Stimulated activated effector memory CD8-positive, alpha-beta T cell treated with anti-CD3 and anti-CD28 coated beads, Interleukin-12 subunit alpha, Interleukin-12 subunit beta, amount 100 ng/mL, for 72 hours (primary cell): ENCODE data around the gene PDCD11.

ENCODE experiments used
- ATAC-seq: fragments of 150-1000 bp; cut with Tn5 transposase; 2 replicates; pipeline ENCODE4 v1.10.0; 2021
- DNase-seq, 2 donors: peaks; one replicate each; pipeline ENCODE4 v3.0.0; 2021 to 2022; ENCODE audit warnings: low spot score in 2 of 2
- H3K27ac Mint-ChIP-seq: one replicate; pipeline ENCODE4 v1.8.0; 2022; ENCODE audit warnings: mild to moderate bottlenecking, mixed read lengths
- H3K36me3 Mint-ChIP-seq: one replicate; pipeline ENCODE4 v1.8.0; 2022; ENCODE audit warnings: mild to moderate bottlenecking, mixed read lengths
- H3K4me1 Mint-ChIP-seq: one replicate; pipeline ENCODE4 v1.8.0; 2022; ENCODE audit warnings: mixed read lengths
- H3K4me3 Mint-ChIP-seq: one replicate; pipeline ENCODE4 v1.8.0; 2022; ENCODE audit warnings: mild to moderate bottlenecking, mixed read lengths
- H3K9me3 Mint-ChIP-seq: one replicate; pipeline ENCODE4 v1.8.0; 2022; ENCODE audit warnings: mixed read lengths

The PDCD11 gene

DNA sequence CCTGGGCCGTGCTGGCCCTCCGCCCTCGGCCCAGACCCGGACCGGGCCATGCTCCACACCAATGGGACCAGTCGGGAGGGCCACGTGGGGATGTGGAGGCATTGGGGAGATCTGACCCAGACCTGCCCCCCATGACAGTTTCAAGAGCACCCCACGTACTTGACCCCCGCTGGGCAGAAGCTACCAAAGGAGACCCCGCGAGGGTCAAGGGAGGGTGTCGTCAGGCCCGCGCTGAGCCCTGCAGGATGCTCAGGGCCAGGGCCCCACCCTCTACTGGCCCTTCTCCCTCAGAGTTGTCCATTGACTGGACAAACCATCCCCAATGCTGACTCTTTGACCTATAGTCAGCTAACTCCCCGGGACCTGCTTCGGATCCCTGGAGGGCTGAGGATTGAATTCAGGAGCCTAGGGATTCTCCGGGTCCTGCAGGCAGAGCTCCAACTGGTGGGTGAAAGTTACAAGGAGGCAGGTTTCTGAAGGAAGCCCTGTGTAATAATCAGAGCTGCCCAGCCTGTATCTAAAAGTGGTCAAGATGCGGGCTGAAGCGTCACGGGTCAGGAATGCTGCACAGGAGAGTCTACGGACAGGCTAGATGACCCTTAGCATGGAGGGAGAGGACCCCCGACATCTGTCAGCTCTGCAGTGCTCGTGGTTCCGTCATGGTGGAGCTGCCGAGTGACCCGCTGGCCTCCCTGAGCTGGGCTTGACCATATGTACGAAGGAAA is 56.2 kb downstream of the PDCD11 start:
- peak overlapping the region; percentile 94 for H3K27ac Mint-ChIP-seq
- H3K4me3 Mint-ChIP-seq: peak overlapping the region; percentile 93
- ATAC-seq (no peak), DNase-seq (no peak)
- H3K36me3 Mint-ChIP-seq: peaks cover 32% of the 10 kb centered on the region
- H3K4me1 Mint-ChIP-seq: peaks cover 61% of the 10 kb centered on the region
- no peaks in the 10 kb centered on the region for H3K9me3 Mint-ChIP-seq

DNA sequence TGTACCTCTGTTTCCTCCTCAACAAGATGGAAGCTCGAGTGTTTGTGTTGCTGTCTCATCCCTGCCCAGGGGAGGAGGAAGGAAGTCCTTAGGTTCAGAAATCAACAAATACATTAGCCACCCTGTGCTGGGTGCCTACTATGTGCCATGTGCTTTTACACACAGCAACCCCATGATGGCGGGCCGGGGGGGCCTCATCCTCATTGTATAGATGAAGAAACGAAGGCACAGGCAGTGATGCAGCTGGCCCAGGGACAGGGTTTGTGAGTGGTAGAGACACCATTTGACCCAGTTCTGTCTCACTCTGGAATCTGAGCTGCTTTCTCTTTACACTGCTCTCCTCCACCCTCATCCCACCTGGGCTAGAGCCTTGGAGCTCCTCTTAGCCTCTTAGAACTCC is 57.6 kb downstream of the PDCD11 start:
- H3K27ac Mint-ChIP-seq: peak overlapping the region; percentile 94
- H3K9me3 Mint-ChIP-seq: no peaks in the 10 kb centered on the region
- no peak for DNase-seq
- peaks cover 49% of the 10 kb centered on the region for H3K4me1 Mint-ChIP-seq
- ATAC-seq: no peak
- H3K4me3 Mint-ChIP-seq: peak overlapping the region; percentile 93
- H3K36me3 Mint-ChIP-seq: peaks cover 18% of the 10 kb centered on the region

DNA sequence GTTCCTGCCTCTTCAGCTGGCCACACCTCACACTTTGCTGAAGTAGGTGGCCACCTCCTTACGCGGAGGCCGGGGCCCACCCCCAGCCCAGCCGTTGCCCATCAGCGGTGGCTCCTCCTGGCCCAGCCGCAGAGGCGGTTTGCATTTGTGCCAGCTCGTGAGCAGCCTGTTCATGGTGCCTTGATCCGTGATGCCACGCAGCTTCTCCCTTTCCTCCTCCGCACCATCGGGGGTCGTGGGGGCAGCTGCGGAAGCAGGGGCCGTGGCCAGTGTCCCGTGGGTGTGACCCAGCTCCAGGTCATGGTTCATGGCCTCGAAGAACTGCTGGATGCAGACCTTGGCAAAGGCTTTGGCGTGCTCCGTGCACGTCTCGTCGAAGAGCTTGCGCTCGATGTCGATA is 58.8 kb downstream of the PDCD11 start:
- no peak overlapping the region for H3K27ac Mint-ChIP-seq
- peaks cover 49% of the 10 kb centered on the region for H3K4me1 Mint-ChIP-seq
- DNase-seq (no peak), ATAC-seq (no peak)
- no peaks in the 10 kb centered on the region for H3K9me3 Mint-ChIP-seq
- H3K4me3 Mint-ChIP-seq: no peak overlapping the region
- peaks cover 8% of the 10 kb centered on the region for H3K36me3 Mint-ChIP-seq

DNA sequence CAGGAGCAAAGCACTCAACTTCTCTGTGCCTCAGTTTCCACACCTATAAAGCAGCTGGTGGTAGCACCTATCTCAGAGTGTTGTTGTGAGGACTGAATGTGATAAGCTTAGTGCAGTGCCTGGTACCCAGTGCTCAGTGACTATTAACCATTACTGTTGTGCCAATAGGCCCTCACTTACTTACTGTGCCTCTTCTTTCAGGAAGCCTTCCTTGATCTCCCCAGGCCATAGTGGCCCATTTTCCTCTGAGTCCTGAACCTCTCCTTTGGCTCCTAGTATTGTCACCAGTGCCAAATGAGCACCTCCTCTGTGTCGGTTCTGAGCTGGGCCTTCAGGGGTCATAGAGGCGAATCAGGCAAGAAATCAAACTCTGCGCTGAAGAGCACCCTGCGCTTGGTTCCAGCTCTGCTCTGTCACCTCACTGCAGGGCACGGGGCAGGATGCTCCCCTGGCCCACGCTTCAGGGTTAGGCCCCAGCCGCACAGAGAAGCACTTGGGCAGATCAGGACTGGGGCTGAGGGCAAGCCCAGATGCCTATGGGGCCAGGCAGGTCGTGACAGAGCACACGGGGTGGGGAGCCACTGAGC is 59.7 kb downstream of the PDCD11 start:
- Mint-ChIP-seq H3K9me3 (no peaks in the 10 kb centered on the region), H3K4me3 (no peak overlapping the region), H3K36me3 (peaks cover under 1% of the 10 kb centered on the region), H3K27ac (no peak overlapping the region), H3K4me1 (peaks cover 41% of the 10 kb centered on the region)
- ATAC-seq (no peak), DNase-seq (no peak)

DNA sequence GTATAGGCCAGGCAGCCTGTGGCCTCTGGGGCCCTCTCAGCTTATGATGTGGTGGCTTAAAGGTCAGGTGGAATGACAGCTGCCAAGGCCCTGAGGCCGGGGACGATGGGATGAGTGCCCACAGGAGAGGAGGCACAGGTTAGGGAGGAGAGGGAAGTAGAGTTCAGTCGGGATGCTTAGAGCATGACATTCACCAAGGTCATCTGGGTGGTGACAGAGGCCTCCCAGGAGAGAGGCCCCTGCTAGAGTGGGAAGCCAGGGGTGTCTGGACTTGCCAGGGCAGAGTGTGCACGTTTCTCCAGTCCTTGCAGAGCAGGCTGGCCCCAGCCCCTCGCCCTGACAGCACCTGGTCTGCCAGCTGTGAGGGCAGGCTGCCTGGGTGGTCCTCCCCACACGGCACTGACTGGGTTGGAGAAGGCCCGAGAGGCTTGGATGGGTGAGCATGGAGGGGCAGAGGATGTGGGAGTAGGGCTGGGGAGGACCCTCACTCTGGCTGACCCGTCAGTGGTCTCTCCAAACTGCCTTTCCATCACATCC is 60.8 kb downstream of the PDCD11 start:
- ATAC-seq (no peak), DNase-seq (no peak)
- H3K27ac Mint-ChIP-seq: peak overlapping the region; percentile 88
- H3K9me3 Mint-ChIP-seq: no peaks in the 10 kb centered on the region
- H3K4me3 Mint-ChIP-seq: no peak overlapping the region
- H3K36me3 Mint-ChIP-seq: no peaks in the 10 kb centered on the region
- H3K4me1 Mint-ChIP-seq: peaks cover 32% of the 10 kb centered on the region

DNA sequence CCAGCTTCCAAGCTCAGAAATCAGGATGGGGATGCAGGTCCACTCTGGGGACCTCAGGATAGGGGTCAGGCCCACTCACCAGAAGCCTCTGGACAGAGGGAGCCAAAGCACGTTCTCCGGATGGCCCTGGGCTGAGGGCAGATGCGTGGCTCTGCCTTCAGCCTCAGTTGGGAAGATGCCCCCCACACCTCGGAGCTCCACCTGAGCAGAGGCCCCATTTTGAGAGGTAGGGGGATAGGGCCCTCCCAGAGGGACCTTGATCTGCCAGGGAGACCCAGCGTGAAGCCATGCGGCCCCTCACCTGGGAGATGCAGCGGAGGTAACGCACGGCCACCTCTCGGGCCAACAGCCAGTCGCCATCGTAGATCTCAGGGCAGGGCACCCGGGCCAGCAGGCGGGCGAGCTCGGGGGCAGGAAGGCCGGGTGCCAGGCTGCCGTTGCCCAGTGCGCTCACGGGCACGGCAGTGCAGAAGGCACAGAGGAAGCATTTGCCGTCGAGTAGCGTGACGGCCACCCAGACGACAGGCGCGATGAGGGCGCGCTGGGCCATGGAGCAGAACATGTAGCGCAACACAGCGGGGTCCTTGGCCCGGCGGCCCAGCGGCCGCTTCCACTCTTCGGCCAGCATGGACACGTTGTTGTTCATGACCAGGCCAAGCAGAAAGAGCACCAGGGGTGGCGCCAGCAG is 61.6 kb downstream of the PDCD11 start:
- DNase-seq (no peak), ATAC-seq (no peak)
- H3K4me3 Mint-ChIP-seq: no peak overlapping the region
- no peaks in the 10 kb centered on the region for H3K36me3 Mint-ChIP-seq
- H3K9me3 Mint-ChIP-seq: no peaks in the 10 kb centered on the region
- no peak overlapping the region for H3K27ac Mint-ChIP-seq
- H3K4me1 Mint-ChIP-seq: peaks cover 24% of the 10 kb centered on the region

DNA sequence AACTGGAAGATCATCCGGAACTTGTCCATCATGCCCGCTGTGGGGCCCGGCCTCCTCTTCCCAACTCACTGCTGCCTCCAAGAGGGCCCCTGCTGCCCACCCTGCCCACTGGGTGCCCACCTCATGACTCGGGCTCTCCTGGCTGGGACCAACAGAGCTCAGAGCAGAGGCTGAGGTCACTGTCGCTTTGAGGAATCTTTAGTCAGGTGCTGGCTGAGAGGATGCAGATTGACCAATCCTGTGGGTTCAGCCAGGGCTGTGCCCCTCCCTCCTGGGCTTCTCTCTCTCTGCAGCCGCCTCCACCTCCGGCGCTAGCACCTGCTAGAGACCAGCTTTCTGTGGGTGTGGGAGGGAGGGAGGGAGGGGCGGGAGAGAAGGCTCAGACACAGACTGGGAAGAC is 62.3 kb downstream of the PDCD11 start, which contains the start of gene CALHM1:
Gene CALHM1, minus strand, starts transcription at position 181 of the 400 bp plus-strand sequence. Its CDS starts 149 bp downstream, at position 32.
- no peak for DNase-seq
- peak within 1 kb of the TSS; percentile 60 for H3K27ac Mint-ChIP-seq
- no peaks in the 10 kb centered on the region for H3K36me3 Mint-ChIP-seq
- peak; percentile 73 for ATAC-seq
- H3K4me3 Mint-ChIP-seq: no peak within 1 kb of the TSS
- no peaks in the 10 kb centered on the region for H3K9me3 Mint-ChIP-seq
- H3K4me1 Mint-ChIP-seq: peaks cover 18% of the 10 kb centered on the region

DNA sequence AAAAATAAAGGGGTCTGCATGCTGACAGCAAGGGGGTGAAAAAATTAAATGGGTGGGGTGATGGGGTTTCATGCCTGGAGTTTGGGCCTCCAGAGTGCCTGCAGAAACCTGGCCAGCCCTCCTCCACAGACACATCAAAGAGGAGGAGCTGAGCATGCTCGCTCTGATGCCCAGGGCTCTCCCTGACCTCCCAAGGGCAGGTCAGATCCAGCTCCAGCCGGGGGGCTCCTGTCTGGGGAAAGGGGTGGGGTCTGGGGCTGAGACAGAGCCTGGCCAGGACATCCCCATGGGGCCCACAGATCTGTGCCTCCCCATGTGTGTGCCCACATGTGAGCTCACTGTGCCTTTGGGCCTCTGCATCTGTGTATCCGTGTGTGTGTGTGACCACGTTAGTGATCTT is 63.2 kb downstream of the PDCD11 start:
- ATAC-seq (peak; percentile 6), DNase-seq (no peak)
- H3K27ac Mint-ChIP-seq: peak overlapping the region; percentile 60
- no peaks in the 10 kb centered on the region for H3K9me3 Mint-ChIP-seq
- H3K4me1 Mint-ChIP-seq: peaks cover 15% of the 10 kb centered on the region
- no peak overlapping the region for H3K4me3 Mint-ChIP-seq
- H3K36me3 Mint-ChIP-seq: no peaks in the 10 kb centered on the region

DNA sequence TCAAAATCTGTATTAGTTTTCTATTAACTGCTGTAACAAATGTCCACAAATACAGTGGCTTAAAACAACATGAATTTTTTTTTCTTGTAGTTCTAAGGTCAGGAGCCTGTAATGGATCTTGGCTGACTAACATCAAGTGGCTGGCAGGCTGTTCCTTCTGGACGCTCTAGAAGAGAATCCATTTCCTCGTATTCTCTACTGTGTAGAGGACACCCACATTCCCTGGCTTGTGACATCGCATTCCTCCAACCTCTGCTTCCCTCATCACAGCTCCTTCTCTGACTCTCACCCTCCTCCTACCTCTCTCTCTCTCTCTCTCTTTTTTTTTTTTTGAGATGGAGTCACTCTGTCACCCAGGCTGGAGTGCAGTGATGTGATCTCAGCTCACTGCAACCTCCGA is 67.1 kb downstream of the PDCD11 start:
- Mint-ChIP-seq H3K4me3 (no peak overlapping the region), H3K9me3 (no peaks in the 10 kb centered on the region), H3K27ac (no peak overlapping the region), H3K4me1 (peaks cover 29% of the 10 kb centered on the region), H3K36me3 (no peaks in the 10 kb centered on the region)
- DNase-seq: no peak
- no peak for ATAC-seq

DNA sequence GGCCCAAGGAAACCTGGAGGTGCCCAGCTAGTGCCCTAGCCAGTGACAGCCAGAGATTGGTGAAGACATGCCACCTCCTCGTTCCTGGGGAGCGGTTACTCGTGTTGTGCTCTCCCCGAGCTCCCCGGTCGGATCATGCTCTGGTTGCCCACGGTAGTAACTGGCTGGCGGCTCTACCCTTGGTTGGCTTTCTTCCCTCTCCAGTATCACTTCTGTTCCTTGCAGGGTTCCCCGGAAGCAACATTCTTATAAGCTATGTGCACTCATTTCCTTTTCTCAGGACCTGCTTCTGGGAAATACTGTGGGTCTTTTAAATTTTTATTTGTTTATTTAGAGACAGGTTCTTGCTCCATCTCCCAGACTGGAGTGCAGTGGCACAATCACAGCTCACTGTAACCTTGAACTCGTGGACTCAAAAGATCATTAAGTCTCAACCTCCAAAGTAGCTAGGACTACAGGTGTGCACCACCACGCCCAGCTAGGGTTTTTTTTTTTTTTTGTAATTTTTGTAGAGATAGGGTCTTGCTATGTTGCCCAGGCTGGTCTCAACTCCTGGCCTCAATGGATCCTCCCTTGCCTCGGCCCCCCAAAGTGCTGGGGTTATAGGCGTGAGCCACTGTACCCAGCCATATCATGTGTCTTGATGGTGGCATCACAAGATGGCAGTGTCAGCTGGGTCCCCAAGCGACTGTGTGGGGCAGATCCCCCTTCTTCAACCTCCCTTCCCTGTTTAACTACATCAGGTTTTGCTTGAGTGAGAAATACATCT is 69.2 kb downstream of the PDCD11 start:
- no peak overlapping the region for H3K4me3 Mint-ChIP-seq

DNA sequence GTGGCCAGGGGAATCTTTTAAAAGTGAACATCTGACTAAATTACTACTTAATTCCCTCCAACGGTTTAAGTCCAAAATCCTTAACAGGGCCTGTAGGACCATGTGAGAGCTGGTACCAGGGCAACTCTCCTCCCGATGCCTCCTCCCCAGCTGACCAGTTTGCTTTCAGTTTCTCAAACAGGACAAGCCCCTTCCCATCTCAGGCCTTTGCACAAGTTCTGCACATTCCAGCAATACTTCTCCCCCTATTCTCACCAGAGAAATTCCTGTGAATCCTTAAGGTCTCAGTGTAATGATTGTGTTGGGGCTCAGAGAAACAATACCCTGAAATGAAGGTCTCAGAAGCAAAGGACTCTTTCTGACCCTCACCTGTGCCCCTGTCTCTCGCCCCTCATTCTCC is 70.3 kb downstream of the PDCD11 start:
- Mint-ChIP-seq H3K27ac (peak overlapping the region; percentile 10), H3K9me3 (no peaks in the 10 kb centered on the region), H3K36me3 (peaks cover 5% of the 10 kb centered on the region), H3K4me1 (peaks cover 37% of the 10 kb centered on the region), H3K4me3 (no peak overlapping the region)
- no peak for ATAC-seq
- no peak for DNase-seq

More for the DNA sequence above, 69.2 kb downstream of the PDCD11 start:
- peaks cover 27% of the 10 kb centered on the region for H3K4me1 Mint-ChIP-seq
- no peak for DNase-seq
- H3K36me3 Mint-ChIP-seq: no peaks in the 10 kb centered on the region
- ATAC-seq: no peak
- no peak overlapping the region for H3K27ac Mint-ChIP-seq
- H3K9me3 Mint-ChIP-seq: no peaks in the 10 kb centered on the region

DNA sequence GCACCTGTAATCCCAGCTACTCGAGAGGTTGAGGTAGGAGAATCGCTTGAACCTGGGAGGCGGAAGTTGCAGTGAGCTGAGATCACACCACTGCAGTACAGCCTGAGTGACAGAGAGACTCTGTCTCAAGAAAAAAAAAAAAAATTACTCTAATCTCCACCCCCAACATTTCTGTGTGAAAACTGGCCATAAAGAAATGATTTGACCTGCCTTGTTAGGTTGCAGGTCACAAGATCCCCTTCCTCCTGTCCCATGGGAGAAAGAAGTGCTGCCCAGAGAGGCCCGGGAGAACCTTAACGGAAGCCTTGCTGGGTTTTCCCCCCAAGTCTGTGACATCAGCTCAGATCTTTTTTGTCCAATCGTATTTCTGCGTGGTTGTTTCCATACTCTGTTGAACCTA is 71.0 kb downstream of the PDCD11 start:
- H3K4me1 Mint-ChIP-seq: peaks cover 44% of the 10 kb centered on the region
- H3K9me3 Mint-ChIP-seq: no peaks in the 10 kb centered on the region
- H3K36me3 Mint-ChIP-seq: peaks cover 5% of the 10 kb centered on the region
- H3K27ac Mint-ChIP-seq: peak overlapping the region; percentile 10
- no peak for ATAC-seq
- no peak overlapping the region for H3K4me3 Mint-ChIP-seq
- DNase-seq: no peak

DNA sequence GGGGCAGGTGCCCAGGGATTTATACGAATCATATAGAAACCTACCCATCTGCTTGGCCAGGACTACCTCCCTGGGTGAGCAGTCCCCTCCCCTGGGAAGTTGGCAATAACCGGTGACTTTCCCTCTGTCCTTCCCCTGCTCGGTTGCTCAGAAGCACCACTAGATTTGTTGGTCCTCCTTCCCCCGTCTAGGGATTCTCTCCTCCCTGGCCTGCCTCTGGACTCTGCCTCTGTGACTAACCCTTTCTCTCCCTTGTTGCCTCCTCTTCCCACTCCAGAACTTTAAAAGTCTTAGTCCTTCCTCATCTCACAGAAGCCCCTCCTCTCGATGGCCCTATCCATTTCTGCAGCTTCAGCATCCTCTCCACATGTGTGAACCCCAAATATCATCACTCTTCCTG is 72.8 kb downstream of the PDCD11 start:
- Mint-ChIP-seq H3K9me3 (no peaks in the 10 kb centered on the region), H3K4me3 (no peak overlapping the region), H3K27ac (no peak overlapping the region), H3K36me3 (peaks cover 5% of the 10 kb centered on the region), H3K4me1 (peaks cover 51% of the 10 kb centered on the region)
- ATAC-seq: no peak
- DNase-seq: no peak

DNA sequence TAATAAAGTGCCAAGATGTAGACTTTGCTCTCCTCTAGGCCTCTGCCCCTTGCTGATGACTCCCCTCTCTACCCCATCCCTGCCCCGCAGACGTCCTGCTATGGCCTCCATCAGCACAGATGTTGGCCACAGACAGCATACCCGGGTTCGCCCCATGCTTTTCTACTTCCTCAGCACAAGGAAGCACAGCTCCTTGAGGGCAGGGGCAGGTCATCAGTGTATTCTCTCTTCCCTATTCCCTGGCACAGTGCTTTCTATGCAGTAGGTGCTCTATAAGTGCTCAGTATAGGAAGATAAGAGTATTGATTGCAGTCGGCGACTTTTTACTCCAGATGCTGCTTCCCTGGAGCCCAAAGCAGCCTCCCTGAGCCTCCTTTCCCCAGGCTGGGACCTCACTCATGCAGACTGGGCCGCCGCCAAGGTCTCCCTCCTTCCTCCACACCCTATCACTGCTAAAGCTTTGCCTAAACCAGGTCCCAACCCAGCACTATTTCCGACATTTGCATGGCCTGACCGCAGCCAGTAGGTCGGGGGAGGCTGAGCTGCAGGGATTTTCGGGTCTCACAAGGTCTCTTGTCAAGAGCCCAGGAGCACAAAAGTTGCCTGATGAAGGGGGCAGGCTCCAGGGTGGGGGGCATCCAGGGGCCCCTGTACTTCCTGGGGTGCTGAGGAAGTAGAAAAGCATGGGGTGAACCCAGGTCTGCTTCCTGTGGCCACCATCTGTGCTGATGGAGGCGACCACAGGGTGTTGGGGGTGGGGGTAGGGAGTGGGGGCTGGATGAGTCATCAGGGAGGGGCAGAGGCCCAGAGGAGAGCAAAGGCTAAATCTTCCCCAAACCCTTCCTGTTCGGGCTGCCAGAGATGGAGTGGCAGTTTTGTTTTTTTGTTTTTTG is 74.6 kb downstream of the PDCD11 start:
- peak; percentile 91 for ATAC-seq
- H3K4me1 Mint-ChIP-seq: peaks cover 52% of the 10 kb centered on the region

More for the DNA sequence above, 74.6 kb downstream of the PDCD11 start:
- Mint-ChIP-seq H3K27ac (peak overlapping the region; percentile 97), H3K4me3 (peak overlapping the region; percentile 65), H3K36me3 (peaks cover 5% of the 10 kb centered on the region), H3K9me3 (no peaks in the 10 kb centered on the region)
- peak; percentile 41 to 82 for DNase-seq
